ENCODE measurements around the gene FMN1.

Gene FMN1

GRCh38 chr15:32765236-32765635 is 429.3 kb downstream of the FMN1 start:
- Histone ChIP-seq H2BK12ac (ENCODE audit: low read length) (no peak overlapping the region), H2BK5ac (ENCODE audit: low read depth, low read length, poor library complexity) (no peak overlapping the region)
- WGBS (ENCODE audit: extremely low coverage, insufficient coverage, insufficient read length) = no CpG with 5 or more reads among the region's 4 CpGs

GRCh38 chr15:32763295-32763694 is 431.2 kb downstream of the FMN1 start:
- Histone ChIP-seq H3K23ac (ENCODE audit: low read length) (no peak overlapping the region), H3K9ac (ENCODE audit: low read length) (no peak overlapping the region), H3K4me3 (ENCODE audit: low read depth, low read length) (no peak overlapping the region), H3K4me2 (ENCODE audit: low read length) (no peak overlapping the region), H4K12ac (ENCODE audit: low read depth, low read length) (no peak overlapping the region), H3K4ac (ENCODE audit: low read depth, low read length) (no peak overlapping the region), H3K79me2 (ENCODE audit: control insufficient read depth, insufficient read depth, low read length, poor library complexity) (no peaks in the 10 kb centered on the region), H3K4me1 (ENCODE audit: control insufficient read depth in 1 of 2, insufficient read depth in 2 of 2, low read length in 2 of 2) (no peaks in the 10 kb centered on the region), H3K27ac (ENCODE audit: low read depth, low read length) (no peak overlapping the region), H3K36me3 (ENCODE audit: control insufficient read depth in 1 of 2, insufficient read depth in 2 of 2, low read length in 2 of 2) (no peaks in the 10 kb centered on the region), H4K8ac (ENCODE audit: low read depth, low read length) (no peak overlapping the region), H2BK120ac (ENCODE audit: insufficient read depth, low read length, poor library complexity) (no peak overlapping the region), H3K9me3 (ENCODE audit: insufficient read depth, low read depth, low read length) (no peaks in the 10 kb centered on the region), H3K27me3 (ENCODE audit: insufficient read depth, low read length) (no peaks in the 10 kb centered on the region), H2BK5ac (ENCODE audit: low read depth, low read length, poor library complexity) (no peak overlapping the region), H2AK5ac (ENCODE audit: low read length) (no peak overlapping the region), H2AFZ (ENCODE audit: insufficient read depth, low read length, poor library complexity) (no peak overlapping the region), H3K79me1 (ENCODE audit: low read length) (no peaks in the 10 kb centered on the region), H3K18ac (ENCODE audit: low read length) (no peak overlapping the region), H4K91ac (ENCODE audit: low read depth, low read length) (no peak overlapping the region), H2BK12ac (ENCODE audit: low read length) (no peak overlapping the region), H3K14ac (ENCODE audit: low read length) (no peak overlapping the region)
- DNase-seq = no peak
- no CpG with 5 or more reads among the region's 1 CpG for WGBS (ENCODE audit: extremely low coverage, insufficient coverage, insufficient read length)

More at GRCh38 chr15:32765236-32765635, 429.3 kb downstream of the FMN1 start:
- H3K9ac ChIP-seq (ENCODE audit: low read length) = no peak overlapping the region
- H4K12ac ChIP-seq (ENCODE audit: low read depth, low read length) = no peak overlapping the region
- H3K4me1 ChIP-seq (ENCODE audit: control insufficient read depth in 1 of 2, insufficient read depth in 2 of 2, low read length in 2 of 2) = no peaks in the 10 kb centered on the region
- no peaks in the 10 kb centered on the region for H3K36me3 ChIP-seq (ENCODE audit: control insufficient read depth in 1 of 2, insufficient read depth in 2 of 2, low read length in 2 of 2)
- H3K9me3 ChIP-seq (ENCODE audit: insufficient read depth, low read depth, low read length) = no peaks in the 10 kb centered on the region
- no peak for DNase-seq
- H2BK120ac ChIP-seq (ENCODE audit: insufficient read depth, low read length, poor library complexity) = no peak overlapping the region
- no peak overlapping the region for H4K8ac ChIP-seq (ENCODE audit: low read depth, low read length)
- no peak overlapping the region for H3K4ac ChIP-seq (ENCODE audit: low read depth, low read length)
- H3K79me1 ChIP-seq (ENCODE audit: low read length) = no peaks in the 10 kb centered on the region
- H3K23ac ChIP-seq (ENCODE audit: low read length) = no peak overlapping the region
- no peak overlapping the region for H2AK5ac ChIP-seq (ENCODE audit: low read length)
- no peaks in the 10 kb centered on the region for H3K79me2 ChIP-seq (ENCODE audit: control insufficient read depth, insufficient read depth, low read length, poor library complexity)
- no peak overlapping the region for H3K18ac ChIP-seq (ENCODE audit: low read length)
- no peak overlapping the region for H4K91ac ChIP-seq (ENCODE audit: low read depth, low read length)
- no peaks in the 10 kb centered on the region for H3K27me3 ChIP-seq (ENCODE audit: insufficient read depth, low read length)
- no peak overlapping the region for H3K4me2 ChIP-seq (ENCODE audit: low read length)
- no peak overlapping the region for H2AFZ ChIP-seq (ENCODE audit: insufficient read depth, low read length, poor library complexity)
- H3K14ac ChIP-seq (ENCODE audit: low read length) = no peak overlapping the region
- no peak overlapping the region for H3K27ac ChIP-seq (ENCODE audit: low read depth, low read length)
- no peak overlapping the region for H3K4me3 ChIP-seq (ENCODE audit: low read depth, low read length)

GRCh38 chr15:32757426-32757825 is 437.1 kb downstream of the FMN1 start:
- Histone ChIP-seq H3K4me1 (ENCODE audit: control insufficient read depth in 1 of 2, insufficient read depth in 2 of 2, low read length in 2 of 2) (no peaks in the 10 kb centered on the region), H3K27me3 (ENCODE audit: insufficient read depth, low read length) (no peaks in the 10 kb centered on the region), H3K9me3 (ENCODE audit: insufficient read depth, low read depth, low read length) (no peaks in the 10 kb centered on the region), H2BK12ac (ENCODE audit: low read length) (no peak overlapping the region), H3K9ac (ENCODE audit: low read length) (no peak overlapping the region), H3K14ac (ENCODE audit: low read length) (no peak overlapping the region), H4K8ac (ENCODE audit: low read depth, low read length) (no peak overlapping the region), H3K27ac (ENCODE audit: low read depth, low read length) (no peak overlapping the region), H3K23ac (ENCODE audit: low read length) (no peak overlapping the region), H3K4ac (ENCODE audit: low read depth, low read length) (no peak overlapping the region), H2AFZ (ENCODE audit: insufficient read depth, low read length, poor library complexity) (no peak overlapping the region), H2AK5ac (ENCODE audit: low read length) (no peak overlapping the region), H2BK5ac (ENCODE audit: low read depth, low read length, poor library complexity) (no peak overlapping the region), H3K79me1 (ENCODE audit: low read length) (no peaks in the 10 kb centered on the region), H3K18ac (ENCODE audit: low read length) (no peak overlapping the region), H4K12ac (ENCODE audit: low read depth, low read length) (no peak overlapping the region), H2BK120ac (ENCODE audit: insufficient read depth, low read length, poor library complexity) (no peak overlapping the region), H3K36me3 (ENCODE audit: control insufficient read depth in 1 of 2, insufficient read depth in 2 of 2, low read length in 2 of 2) (no peaks in the 10 kb centered on the region), H4K91ac (ENCODE audit: low read depth, low read length) (no peak overlapping the region), H3K79me2 (ENCODE audit: control insufficient read depth, insufficient read depth, low read length, poor library complexity) (no peaks in the 10 kb centered on the region), H3K4me3 (ENCODE audit: low read depth, low read length) (no peak overlapping the region), H3K4me2 (ENCODE audit: low read length) (no peak overlapping the region)
- DNase-seq = no peak
- no CpG with 5 or more reads among the region's 2 CpGs for WGBS (ENCODE audit: extremely low coverage, insufficient coverage, insufficient read length)

- no peak overlapping the region for H2AFZ ChIP-seq (ENCODE audit: insufficient read depth, low read length, poor library complexity)
These were observed 443.5 kb downstream of the FMN1 start for GRCh38 chr15:32750979-32751378.

More at GRCh38 chr15:32750979-32751378, 443.5 kb downstream of the FMN1 start:
- H3K9ac ChIP-seq (ENCODE audit: low read length) = no peak overlapping the region
- no peak overlapping the region for H4K12ac ChIP-seq (ENCODE audit: low read depth, low read length)
- no peaks in the 10 kb centered on the region for H3K4me1 ChIP-seq (ENCODE audit: control insufficient read depth in 1 of 2, insufficient read depth in 2 of 2, low read length in 2 of 2)
- H3K36me3 ChIP-seq (ENCODE audit: control insufficient read depth in 1 of 2, insufficient read depth in 2 of 2, low read length in 2 of 2) = no peaks in the 10 kb centered on the region
- H4K91ac ChIP-seq (ENCODE audit: low read depth, low read length) = no peak overlapping the region
- H4K8ac ChIP-seq (ENCODE audit: low read depth, low read length) = no peak overlapping the region
- no CpG with 5 or more reads among the region's 3 CpGs for WGBS (ENCODE audit: extremely low coverage, insufficient coverage, insufficient read length)
- H3K79me1 ChIP-seq (ENCODE audit: low read length) = no peaks in the 10 kb centered on the region
- H3K9me3 ChIP-seq (ENCODE audit: insufficient read depth, low read depth, low read length) = no peaks in the 10 kb centered on the region
- no peak overlapping the region for H2BK12ac ChIP-seq (ENCODE audit: low read length)
- H3K18ac ChIP-seq (ENCODE audit: low read length) = no peak overlapping the region
- no peak for DNase-seq
- H3K4ac ChIP-seq (ENCODE audit: low read depth, low read length) = no peak overlapping the region
- no peaks in the 10 kb centered on the region for H3K79me2 ChIP-seq (ENCODE audit: control insufficient read depth, insufficient read depth, low read length, poor library complexity)
- H2BK5ac ChIP-seq (ENCODE audit: low read depth, low read length, poor library complexity) = no peak overlapping the region
- H2BK120ac ChIP-seq (ENCODE audit: insufficient read depth, low read length, poor library complexity) = no peak overlapping the region
- no peak overlapping the region for H3K4me2 ChIP-seq (ENCODE audit: low read length)
- H3K23ac ChIP-seq (ENCODE audit: low read length) = no peak overlapping the region
- no peak overlapping the region for H2AK5ac ChIP-seq (ENCODE audit: low read length)
- H3K14ac ChIP-seq (ENCODE audit: low read length) = no peak overlapping the region
- no peaks in the 10 kb centered on the region for H3K27me3 ChIP-seq (ENCODE audit: insufficient read depth, low read length)
- H3K4me3 ChIP-seq (ENCODE audit: low read depth, low read length) = no peak overlapping the region
- no peak overlapping the region for H3K27ac ChIP-seq (ENCODE audit: low read depth, low read length)
